WTC11 (cell line): Measurements from ENCODE around the gene PMAIP1.

Experiments
- ATF2 ChIP-seq: sonication (generic); formaldehyde crosslinking; IDR thresholded peaks from 2 replicates; pipeline ENCODE4 v1.8.1; 2022; ENCODE audit warnings: low read depth, missing genetic modification reagents, borderline replicate concordance
- EMX1 ChIP-seq: fragments of 250-450 bp; sonication (Bioruptor Pico); IDR thresholded peaks from 2 replicates; pipeline ENCODE4 v1.8.0; 2021; ENCODE audit warnings: mild to moderate bottlenecking
- FOXJ3 ChIP-seq: sonication (generic); formaldehyde crosslinking; IDR thresholded peaks from 2 replicates; pipeline ENCODE4 v1.9.0; 2021; ENCODE audit warnings: missing genetic modification reagents, mild to moderate bottlenecking, borderline replicate concordance
- GRHL2 ChIP-seq: fragments of 250-450 bp; sonication (Bioruptor Pico); IDR thresholded peaks from 2 replicates; pipeline ENCODE4 v1.8.0; 2022; ENCODE audit warnings: mild to moderate bottlenecking, moderate library complexity; ENCODE audit not compliant: insufficient replicate concordance, severe bottlenecking
- JUN ChIP-seq: sonication (generic); formaldehyde crosslinking; IDR thresholded peaks from 2 replicates; pipeline ENCODE4 v1.8.0; 2023; ENCODE audit warnings: mild to moderate bottlenecking, missing genetic modification reagents
- NFYB ChIP-seq: sonication (generic); formaldehyde crosslinking; conservative IDR thresholded peaks from 2 replicates; pipeline ENCODE4 v1.8.0; 2022; ENCODE audit warnings: low read depth, missing genetic modification reagents
- SMAD3 ChIP-seq: sonication (generic); formaldehyde crosslinking; IDR thresholded peaks from 2 replicates; pipeline ENCODE4 v1.8.0; 2022; ENCODE audit warnings: missing genetic modification reagents, mild to moderate bottlenecking, borderline replicate concordance
- SP1 ChIP-seq: sonication (generic); formaldehyde crosslinking; conservative IDR thresholded peaks from 2 replicates; pipeline ENCODE4 v1.8.1; 2022; ENCODE audit warnings: missing genetic modification reagents
- TP53 ChIP-seq: sonication (generic); formaldehyde crosslinking; IDR thresholded peaks from 2 replicates; pipeline ENCODE4 v1.8.1; 2023; ENCODE audit warnings: mild to moderate bottlenecking, missing genetic modification reagents
- ZNF121 ChIP-seq: sonication (generic); formaldehyde crosslinking; IDR thresholded peaks from 2 replicates; pipeline ENCODE4 v1.8.0; 2023; ENCODE audit warnings: missing genetic modification reagents
- ZNF317 ChIP-seq: sonication (generic); formaldehyde crosslinking; IDR thresholded peaks from 2 replicates; pipeline ENCODE4 v1.8.1; 2023; ENCODE audit warnings: low read depth, mild to moderate bottlenecking, moderate library complexity, missing genetic modification reagents, borderline replicate concordance
- TF ChIP-seq, protein P1 (sequence below): fragments of 200-600 bp; IDR thresholded peaks from 2 replicates; pipeline ENCODE4 v1.8.0; 2022; ENCODE audit warnings: antibody characterized with exemption
- TF ChIP-seq, protein P2 (sequence below): sonication (generic); formaldehyde crosslinking; IDR thresholded peaks from 2 replicates; pipeline ENCODE4 v1.8.1; 2023; ENCODE audit warnings: mild to moderate bottlenecking, missing genetic modification reagents, moderate library complexity
- TF ChIP-seq, protein P3 (sequence below): sonication (generic); formaldehyde crosslinking; IDR thresholded peaks from 2 replicates; pipeline ENCODE4 v1.8.0; 2022; ENCODE audit warnings: mild to moderate bottlenecking, missing genetic modification reagents

DNA sequence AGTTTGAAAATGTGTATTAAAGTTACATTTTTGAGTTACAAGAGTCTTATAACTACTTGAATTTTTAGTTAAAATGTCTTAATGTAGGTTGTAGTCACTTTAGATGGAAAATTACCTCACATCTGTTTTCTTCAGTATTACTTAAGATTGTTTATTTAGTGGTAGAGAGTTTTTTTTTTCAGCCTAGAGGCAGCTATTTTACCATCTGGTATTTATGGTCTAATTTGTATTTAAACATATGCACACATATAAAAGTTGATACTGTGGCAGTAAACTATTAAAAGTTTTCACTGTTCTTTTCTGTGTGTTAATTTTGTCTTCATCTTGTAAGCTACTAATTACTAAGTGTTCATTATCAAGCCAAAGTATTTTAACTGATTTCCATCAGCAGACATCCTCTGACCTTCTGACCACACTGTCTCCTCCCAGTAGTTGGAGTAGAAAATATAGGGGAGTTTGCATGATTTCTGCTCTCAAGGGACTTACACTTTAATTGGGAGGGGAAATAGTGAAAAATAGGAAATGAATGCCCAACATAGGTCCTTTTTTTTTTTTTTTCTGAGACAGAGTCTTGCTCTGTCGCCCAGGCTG lies 4.3 kb downstream of the PMAIP1 start:
- no peak for TF ChIP-seq NFYB (CRISPR knock-in tag)
- no peak for TF ChIP-seq ZNF317 (CRISPR knock-in tag)
- TF ChIP-seq, protein P1, sequence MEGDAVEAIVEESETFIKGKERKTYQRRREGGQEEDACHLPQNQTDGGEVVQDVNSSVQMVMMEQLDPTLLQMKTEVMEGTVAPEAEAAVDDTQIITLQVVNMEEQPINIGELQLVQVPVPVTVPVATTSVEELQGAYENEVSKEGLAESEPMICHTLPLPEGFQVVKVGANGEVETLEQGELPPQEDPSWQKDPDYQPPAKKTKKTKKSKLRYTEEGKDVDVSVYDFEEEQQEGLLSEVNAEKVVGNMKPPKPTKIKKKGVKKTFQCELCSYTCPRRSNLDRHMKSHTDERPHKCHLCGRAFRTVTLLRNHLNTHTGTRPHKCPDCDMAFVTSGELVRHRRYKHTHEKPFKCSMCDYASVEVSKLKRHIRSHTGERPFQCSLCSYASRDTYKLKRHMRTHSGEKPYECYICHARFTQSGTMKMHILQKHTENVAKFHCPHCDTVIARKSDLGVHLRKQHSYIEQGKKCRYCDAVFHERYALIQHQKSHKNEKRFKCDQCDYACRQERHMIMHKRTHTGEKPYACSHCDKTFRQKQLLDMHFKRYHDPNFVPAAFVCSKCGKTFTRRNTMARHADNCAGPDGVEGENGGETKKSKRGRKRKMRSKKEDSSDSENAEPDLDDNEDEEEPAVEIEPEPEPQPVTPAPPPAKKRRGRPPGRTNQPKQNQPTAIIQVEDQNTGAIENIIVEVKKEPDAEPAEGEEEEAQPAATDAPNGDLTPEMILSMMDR = no peak
- TF ChIP-seq JUN (CRISPR knock-in tag) = no peak
- TF ChIP-seq, protein P2, sequence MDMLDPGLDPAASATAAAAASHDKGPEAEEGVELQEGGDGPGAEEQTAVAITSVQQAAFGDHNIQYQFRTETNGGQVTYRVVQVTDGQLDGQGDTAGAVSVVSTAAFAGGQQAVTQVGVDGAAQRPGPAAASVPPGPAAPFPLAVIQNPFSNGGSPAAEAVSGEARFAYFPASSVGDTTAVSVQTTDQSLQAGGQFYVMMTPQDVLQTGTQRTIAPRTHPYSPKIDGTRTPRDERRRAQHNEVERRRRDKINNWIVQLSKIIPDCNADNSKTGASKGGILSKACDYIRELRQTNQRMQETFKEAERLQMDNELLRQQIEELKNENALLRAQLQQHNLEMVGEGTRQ = no peak
- TF ChIP-seq GRHL2 = no peak
- no peak for TF ChIP-seq ATF2
- TF ChIP-seq, protein P3, sequence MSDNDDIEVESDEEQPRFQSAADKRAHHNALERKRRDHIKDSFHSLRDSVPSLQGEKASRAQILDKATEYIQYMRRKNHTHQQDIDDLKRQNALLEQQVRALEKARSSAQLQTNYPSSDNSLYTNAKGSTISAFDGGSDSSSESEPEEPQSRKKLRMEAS = no peak
- TF ChIP-seq SP1 (CRISPR knock-in tag) = no peak
- TF ChIP-seq SMAD3 (CRISPR knock-in tag) = no peak
- TF ChIP-seq TP53 = no peak
- no peak for TF ChIP-seq EMX1 (CRISPR knock-in tag)
- TF ChIP-seq FOXJ3 (CRISPR knock-in tag) = no peak
- TF ChIP-seq ZNF121 (CRISPR knock-in tag) = no peak
